SK-N-SH (cell line): ENCODE results near the gene SGSH.

Source experiments
- EP300 ChIP-seq, 2 experiments: IDR thresholded peaks; 2 replicates each; pipeline versions ENCODE4 v1.4.0 to v1.6.1; 2012; ENCODE audit warnings: borderline replicate concordance in 1 of 2, low read depth in 1 of 2, low read length in 1 of 2
- GATA2 ChIP-seq: sonication (generic); formaldehyde crosslinking; IDR thresholded peaks from 2 replicates; pipeline ENCODE4 v1.5.0; 2020; ENCODE audit warnings: mild to moderate bottlenecking, missing genetic modification reagents
- NFIC ChIP-seq: IDR thresholded peaks from 2 replicates; pipeline ENCODE4 v1.4.0; 2012; ENCODE audit warnings: borderline replicate concordance
- NRF1 ChIP-seq: IDR thresholded peaks from 2 replicates; pipeline ENCODE4 v1.6.1; 2012; ENCODE audit warnings: low read depth, mild to moderate bottlenecking, low read length
- POLR2AphosphoS5 ChIP-seq: IDR thresholded peaks from 2 replicates; pipeline ENCODE4 v1.6.1; 2012; ENCODE audit warnings: low read depth, low read length

GRCh38 chr17:80198144-80198661 is 21.9 kb downstream of the SGSH start:
- TF ChIP-seq NFIC (no peak), NRF1 (no peak), GATA2 (CRISPR knock-in tag) (no peak), POLR2AphosphoS5 (no peak), EP300 (IDR thresholded peaks at IDR 0.05; ENCODE audit: borderline replicate concordance in 1 of 2, low read depth in 1 of 2, low read length in 1 of 2) (no peak)
